Measurements from ENCODE around the gene TRPM2. TPM values are rescaled to one million over a fixed set of nuclear protein-coding genes. Genes with fewer than 3 reads are reported as not detected.

TRPM2 gene
- total RNA-seq (10 to 100 TPM in 1 of 2 donors, 1 to 10 TPM in 1; 2.7 to 26.1 TPM), total RNA-seq (2.3 to 27.6 reads per million in 2 donors)

- Mint-ChIP-seq H3K36me3 (ENCODE audit: low read depth) (peaks cover 3% of the 10 kb centered on the region), H3K4me3 (peak within 1 kb of the TSS; percentile 93), H3K27me3 (no peaks in the 10 kb centered on the region), H3K4me1 (peaks cover 34% of the 10 kb centered on the region), H3K27ac (peak within 1 kb of the TSS; percentile 90)
- H3K9me3 ChIP-seq (ENCODE audit: control insufficient read depth, low read length, poor library complexity, severe bottlenecking), result no peaks in the 10 kb centered on the region
- DNase-seq (no peak), ATAC-seq (peak; percentile 88)
Measured at GRCh38 chr21:44353191-44353970, at the start of gene TRPM2. TSS of gene TRPM2 (plus strand) at chr21:44353621. CDS start at chr21:44353701, 80 bp downstream.

GRCh38 chr21:44304011-44304616, 49.3 kb upstream of the TRPM2 start:
- H3K4me1 Mint-ChIP-seq, result peaks cover 38% of the 10 kb centered on the region
- peak overlapping the region; percentile 87 for H3K27ac Mint-ChIP-seq
- H3K36me3 Mint-ChIP-seq (ENCODE audit: low read depth), result no peaks in the 10 kb centered on the region
- no peaks in the 10 kb centered on the region for H3K9me3 ChIP-seq (ENCODE audit: control insufficient read depth, low read length, poor library complexity, severe bottlenecking)
- H3K4me3 Mint-ChIP-seq, result no peak overlapping the region
- H3K27me3 Mint-ChIP-seq, result no peaks in the 10 kb centered on the region
- ATAC-seq, result no peak
- no peak for DNase-seq

- no peaks in the 10 kb centered on the region for H3K9me3 ChIP-seq (ENCODE audit: control insufficient read depth, low read length, poor library complexity, severe bottlenecking)
- Mint-ChIP-seq H3K27ac (peak overlapping the region; percentile 87), H3K36me3 (ENCODE audit: low read depth) (no peaks in the 10 kb centered on the region), H3K27me3 (no peaks in the 10 kb centered on the region), H3K4me1 (peaks cover 38% of the 10 kb centered on the region), H3K4me3 (peak overlapping the region; percentile 3)
- ATAC-seq, result peak; percentile 54
- peak in 1 of 3 donors; percentile 32 for DNase-seq
Measured at GRCh38 chr21:44304877-44305293, 48.5 kb upstream of the TRPM2 start.

- H3K36me3 Mint-ChIP-seq (ENCODE audit: low read depth), result no peaks in the 10 kb centered on the region
- H3K27me3 Mint-ChIP-seq, result no peaks in the 10 kb centered on the region
- peaks cover 37% of the 10 kb centered on the region for H3K4me1 Mint-ChIP-seq
- no peak for DNase-seq
- H3K9me3 ChIP-seq (ENCODE audit: control insufficient read depth, low read length, poor library complexity, severe bottlenecking), result no peaks in the 10 kb centered on the region
- no peak for ATAC-seq
- no peak overlapping the region for H3K4me3 Mint-ChIP-seq
- no peak overlapping the region for H3K27ac Mint-ChIP-seq
Measured at GRCh38 chr21:44305691-44306090, 47.7 kb upstream of the TRPM2 start.

GRCh38 chr21:44306936-44307704, 46.3 kb upstream of the TRPM2 start:
- H3K27ac Mint-ChIP-seq, result peak overlapping the region; percentile 54
- H3K27me3 Mint-ChIP-seq, result no peaks in the 10 kb centered on the region
- H3K9me3 ChIP-seq (ENCODE audit: control insufficient read depth, low read length, poor library complexity, severe bottlenecking), result no peaks in the 10 kb centered on the region
- peaks cover 2% of the 10 kb centered on the region for H3K36me3 Mint-ChIP-seq (ENCODE audit: low read depth)
- peaks cover 31% of the 10 kb centered on the region for H3K4me1 Mint-ChIP-seq
- ATAC-seq (no peak), DNase-seq (no peak)
- H3K4me3 Mint-ChIP-seq, result no peak overlapping the region

GRCh38 chr21:44310628-44311507, 42.6 kb upstream of the TRPM2 start:
- DNase-seq (no peak), ATAC-seq (no peak)
- no peaks in the 10 kb centered on the region for H3K27me3 Mint-ChIP-seq
- H3K9me3 ChIP-seq (ENCODE audit: control insufficient read depth, low read length, poor library complexity, severe bottlenecking), result no peaks in the 10 kb centered on the region
- H3K4me1 Mint-ChIP-seq, result peaks cover 11% of the 10 kb centered on the region
- peak overlapping the region; percentile 37 for H3K27ac Mint-ChIP-seq
- H3K36me3 Mint-ChIP-seq (ENCODE audit: low read depth), result peaks cover 2% of the 10 kb centered on the region
- no peak overlapping the region for H3K4me3 Mint-ChIP-seq

GRCh38 chr21:44312089-44312488, 41.3 kb upstream of the TRPM2 start:
- no peaks in the 10 kb centered on the region for H3K9me3 ChIP-seq (ENCODE audit: control insufficient read depth, low read length, poor library complexity, severe bottlenecking)
- H3K4me1 Mint-ChIP-seq, result peaks cover 11% of the 10 kb centered on the region
- no peak overlapping the region for H3K27ac Mint-ChIP-seq
- DNase-seq (no peak), ATAC-seq (no peak)
- no peak overlapping the region for H3K4me3 Mint-ChIP-seq
- no peaks in the 10 kb centered on the region for H3K27me3 Mint-ChIP-seq
- peaks cover 2% of the 10 kb centered on the region for H3K36me3 Mint-ChIP-seq (ENCODE audit: low read depth)

- Mint-ChIP-seq H3K36me3 (ENCODE audit: low read depth) (peaks cover 2% of the 10 kb centered on the region), H3K4me1 (peaks cover 10% of the 10 kb centered on the region), H3K4me3 (no peak overlapping the region), H3K27me3 (no peaks in the 10 kb centered on the region), H3K27ac (no peak overlapping the region)
- ATAC-seq (no peak), DNase-seq (no peak)
- no peaks in the 10 kb centered on the region for H3K9me3 ChIP-seq (ENCODE audit: control insufficient read depth, low read length, poor library complexity, severe bottlenecking)
Measured at GRCh38 chr21:44312716-44313115, 40.7 kb upstream of the TRPM2 start.

- H3K4me3 Mint-ChIP-seq, result no peak overlapping the region
- no peaks in the 10 kb centered on the region for H3K9me3 ChIP-seq (ENCODE audit: control insufficient read depth, low read length, poor library complexity, severe bottlenecking)
- peaks cover 7% of the 10 kb centered on the region for H3K4me1 Mint-ChIP-seq
- H3K36me3 Mint-ChIP-seq (ENCODE audit: low read depth), result peaks cover 2% of the 10 kb centered on the region
- no peaks in the 10 kb centered on the region for H3K27me3 Mint-ChIP-seq
- DNase-seq (no peak), ATAC-seq (no peak)
- no peak overlapping the region for H3K27ac Mint-ChIP-seq
Measured at GRCh38 chr21:44313451-44313850, 40.0 kb upstream of the TRPM2 start.

- ATAC-seq, result no peak
- H3K27me3 Mint-ChIP-seq, result no peaks in the 10 kb centered on the region
- no peak overlapping the region for H3K27ac Mint-ChIP-seq
Measured at GRCh38 chr21:44314128-44314527, 39.3 kb upstream of the TRPM2 start.

GRCh38 chr21:44314561-44314960, 38.9 kb upstream of the TRPM2 start:
- no peak overlapping the region for H3K4me3 Mint-ChIP-seq
- H3K36me3 Mint-ChIP-seq (ENCODE audit: low read depth), result peaks cover 2% of the 10 kb centered on the region
- no peaks in the 10 kb centered on the region for H3K9me3 ChIP-seq (ENCODE audit: control insufficient read depth, low read length, poor library complexity, severe bottlenecking)
- H3K27ac Mint-ChIP-seq, result no peak overlapping the region
- H3K27me3 Mint-ChIP-seq, result no peaks in the 10 kb centered on the region
- H3K4me1 Mint-ChIP-seq, result peaks cover 5% of the 10 kb centered on the region
- no peak for DNase-seq
- no peak for ATAC-seq

More at GRCh38 chr21:44314128-44314527, 39.3 kb upstream of the TRPM2 start:
- Mint-ChIP-seq H3K4me3 (no peak overlapping the region), H3K4me1 (peaks cover 5% of the 10 kb centered on the region), H3K36me3 (ENCODE audit: low read depth) (peaks cover 2% of the 10 kb centered on the region)
- H3K9me3 ChIP-seq (ENCODE audit: control insufficient read depth, low read length, poor library complexity, severe bottlenecking), result no peaks in the 10 kb centered on the region
- DNase-seq, result no peak

GRCh38 chr21:44315691-44316203, 37.7 kb upstream of the TRPM2 start:
- peaks cover 5% of the 10 kb centered on the region for H3K4me1 Mint-ChIP-seq
- H3K36me3 Mint-ChIP-seq (ENCODE audit: low read depth), result peaks cover 2% of the 10 kb centered on the region
- no peaks in the 10 kb centered on the region for H3K27me3 Mint-ChIP-seq
- no peak overlapping the region for H3K27ac Mint-ChIP-seq
- peak overlapping the region; percentile 12 for H3K4me3 Mint-ChIP-seq
- H3K9me3 ChIP-seq (ENCODE audit: control insufficient read depth, low read length, poor library complexity, severe bottlenecking), result no peaks in the 10 kb centered on the region
- no peak for DNase-seq
- ATAC-seq, result no peak
